GM21447 (cell line): ENCODE measurements around the gene PTCD2.

Source experiments
- ATAC-seq: cut with Tn5 transposase; IDR thresholded peaks from one replicate; pipeline ENCODE4 v1.9.1; 2021; ENCODE audit not compliant: unreplicated experiment

PTCD2 gene

DNA sequence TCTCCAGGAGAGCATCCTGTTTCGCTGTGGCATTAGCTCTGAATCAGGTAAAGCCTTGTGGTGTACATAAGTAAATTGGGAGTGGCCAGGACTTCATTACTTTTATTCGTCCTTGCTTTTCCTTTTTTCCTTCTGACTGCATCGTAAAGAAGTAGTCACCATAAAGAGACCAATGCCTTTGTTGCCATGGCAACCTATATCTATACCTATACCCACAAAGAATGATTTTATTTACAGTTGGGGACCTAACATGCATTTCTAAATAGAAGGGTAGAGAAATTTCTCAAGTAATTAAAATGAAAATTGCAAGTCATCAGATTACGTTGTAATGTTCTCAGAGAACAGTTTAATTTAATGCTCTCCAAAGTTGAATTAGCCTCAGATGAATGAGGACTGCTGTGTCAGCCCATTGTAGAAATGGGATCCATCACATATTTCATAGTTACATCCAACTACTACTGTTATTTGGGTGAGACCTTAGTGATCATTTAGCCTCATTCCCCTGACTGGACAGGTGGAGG lies 18.6 kb downstream of the PTCD2 start:
- no peak for ATAC-seq

DNA sequence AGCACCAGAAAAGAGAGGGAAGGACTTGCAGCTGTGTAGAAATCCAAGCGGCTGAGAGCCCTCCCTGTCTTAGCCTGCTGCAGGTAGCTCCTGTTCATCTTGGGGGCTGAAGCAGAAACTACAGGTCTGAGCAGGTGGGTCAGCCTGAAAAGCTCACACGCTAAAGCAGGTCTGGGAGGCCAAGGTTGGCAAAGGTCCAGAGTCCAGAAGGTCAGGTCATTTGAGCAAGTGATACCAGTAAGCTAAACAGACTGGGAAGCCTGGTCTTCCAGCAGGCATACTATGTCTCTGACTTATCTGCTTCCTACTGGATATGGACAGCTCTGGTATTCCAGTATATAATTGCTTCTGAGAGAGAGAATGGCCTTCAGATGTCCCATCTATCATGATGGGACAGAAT lies 26.2 kb downstream of the PTCD2 start:
- ATAC-seq, result no peak

DNA sequence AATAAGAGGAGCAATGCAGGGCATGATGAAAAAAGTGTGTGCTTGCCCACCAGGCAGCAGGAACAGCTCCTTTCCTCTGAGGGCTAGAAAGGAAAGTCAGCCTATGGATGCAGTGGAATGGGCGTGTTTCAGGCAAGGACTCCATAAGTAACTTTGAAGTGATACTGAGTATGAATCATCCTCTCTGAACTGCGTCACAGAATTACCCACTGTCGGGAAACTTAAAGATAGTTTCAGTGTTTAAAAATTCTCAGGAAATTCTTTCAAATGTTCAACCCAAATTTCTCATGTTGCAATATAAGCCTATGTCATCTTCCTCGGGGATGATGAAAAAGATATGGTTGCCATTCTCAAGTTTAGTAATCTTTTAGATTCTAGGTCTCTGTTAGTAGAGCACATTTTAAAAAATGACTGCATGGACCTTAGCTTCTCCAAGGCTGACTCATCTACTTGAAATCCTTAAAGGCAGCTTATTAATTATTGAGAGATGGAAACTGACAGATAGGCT lies 27.7 kb downstream of the PTCD2 start:
- ATAC-seq, result no peak

DNA sequence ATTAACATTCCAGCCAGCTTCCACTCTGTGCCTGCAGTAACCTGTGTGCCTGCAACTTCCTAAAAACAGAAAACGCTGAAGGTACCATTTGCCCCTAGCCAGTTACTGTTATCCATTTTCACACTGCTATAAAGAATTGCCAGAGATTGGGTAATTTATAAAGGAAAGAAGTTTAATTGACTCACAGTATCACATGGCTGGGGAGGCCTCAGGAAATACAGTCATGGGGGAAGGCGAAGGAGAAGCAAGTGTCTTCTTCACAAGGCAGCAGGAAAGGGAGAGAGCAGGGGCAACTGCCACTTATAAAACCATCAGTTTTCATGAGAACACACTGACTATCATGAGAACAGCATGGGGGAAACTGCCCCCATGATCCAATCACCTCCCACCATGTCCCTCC lies 31.2 kb downstream of the PTCD2 start:
- no peak for ATAC-seq

DNA sequence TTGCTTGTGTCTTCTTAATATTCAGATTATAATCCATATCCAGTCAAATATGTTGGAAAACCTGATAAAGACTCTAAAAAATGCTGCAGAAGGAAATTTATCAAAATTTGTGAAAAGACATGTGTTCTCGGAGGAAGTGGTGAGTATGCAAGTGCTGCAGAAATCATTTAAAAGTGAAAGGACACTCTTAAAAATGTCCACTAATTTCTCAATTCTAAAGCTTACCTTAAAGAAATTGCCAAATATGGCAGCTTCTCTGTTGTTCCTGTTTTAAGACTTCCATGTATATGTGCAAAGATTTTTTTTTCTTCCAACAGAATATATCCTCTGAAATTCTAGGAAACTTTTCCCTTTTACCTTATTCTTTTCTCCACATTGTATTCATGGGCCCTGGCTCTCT lies 32.4 kb downstream of the PTCD2 start:
- no peak for ATAC-seq

DNA sequence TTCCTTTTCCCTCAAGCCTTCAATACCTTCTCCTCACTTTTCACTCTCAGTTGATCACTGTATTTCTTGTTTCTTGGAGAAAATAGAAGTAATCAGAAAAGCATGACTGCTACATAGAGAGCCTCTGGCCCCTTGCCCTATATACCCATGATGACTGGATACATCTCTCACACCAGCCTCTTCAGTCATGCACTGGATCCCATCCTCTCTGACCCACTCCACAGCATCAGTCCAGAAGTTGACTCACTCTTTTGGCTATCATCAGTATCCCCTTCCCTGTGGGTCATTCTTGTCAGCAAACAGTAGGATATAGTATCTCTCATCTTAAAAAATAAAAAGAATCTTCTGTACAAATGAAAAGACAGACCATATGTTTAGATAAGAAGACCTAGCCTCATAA lies 32.9 kb downstream of the PTCD2 start:
- ATAC-seq, result no peak

DNA sequence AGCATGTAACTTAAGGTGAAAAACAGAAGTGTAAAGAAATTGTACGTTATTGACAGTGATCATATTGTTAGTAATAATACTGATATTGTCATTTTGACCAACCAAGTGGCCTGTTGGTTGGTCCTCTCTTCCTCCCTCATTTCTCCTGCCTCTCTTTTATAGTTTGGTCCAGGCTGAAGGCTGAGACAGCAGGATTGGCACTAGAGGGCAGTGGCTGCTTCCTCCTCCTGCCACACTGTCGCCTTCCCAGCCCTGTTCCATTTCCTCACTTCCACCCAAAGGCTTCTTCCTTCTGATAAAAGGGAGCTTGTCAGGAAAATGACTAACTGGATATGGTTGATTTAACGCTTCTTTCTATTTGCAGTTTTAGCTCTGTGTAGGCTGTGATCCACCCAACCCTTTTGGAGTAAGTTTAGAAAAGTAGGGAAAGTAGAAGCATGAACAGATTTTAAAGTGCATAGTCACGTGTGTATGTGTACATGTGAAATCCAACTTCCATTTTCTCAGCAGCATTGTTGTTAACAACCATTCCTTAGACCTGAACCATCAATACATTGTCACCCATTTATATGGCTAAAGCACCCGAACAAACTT lies 35.6 kb downstream of the PTCD2 start:
- ATAC-seq, result no peak

DNA sequence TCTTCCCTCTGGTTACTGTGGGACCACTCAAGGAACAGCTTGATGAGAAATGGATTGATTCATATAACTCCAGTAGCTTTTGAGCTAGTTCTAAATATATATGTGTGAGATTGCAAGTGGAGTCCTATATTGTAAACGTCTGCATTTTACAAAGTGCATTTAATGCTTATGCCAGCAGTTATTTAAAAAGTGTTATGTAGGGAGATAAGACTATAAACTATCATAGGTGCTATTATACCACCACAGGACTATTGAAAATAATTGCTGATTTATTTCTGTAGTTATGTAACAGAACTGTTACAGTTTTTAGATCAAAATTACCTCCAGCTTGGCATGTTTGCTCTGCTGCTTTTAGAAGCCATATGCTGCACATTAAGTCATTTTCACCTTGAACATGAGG lies 36.2 kb downstream of the PTCD2 start:
- no peak for ATAC-seq

DNA sequence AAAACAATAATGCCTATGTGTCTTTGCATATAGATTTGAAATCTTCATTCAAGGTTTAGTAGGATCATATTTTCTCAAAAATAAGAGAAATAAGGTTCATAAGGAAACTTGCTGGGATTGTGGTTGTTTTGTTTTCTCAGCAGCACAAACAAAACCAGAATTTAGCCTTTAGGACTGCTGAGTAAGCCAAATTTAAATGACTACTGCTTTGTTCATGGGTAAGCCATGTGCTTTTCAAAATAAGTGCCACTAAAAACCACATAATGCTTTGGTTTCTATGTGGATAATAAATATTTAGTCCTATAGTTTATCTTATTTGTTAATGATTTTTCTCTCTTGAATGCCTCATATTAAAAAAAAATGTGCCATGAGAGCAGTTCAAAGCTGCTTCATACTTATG lies 38.8 kb downstream of the PTCD2 start:
- ATAC-seq, result no peak

DNA sequence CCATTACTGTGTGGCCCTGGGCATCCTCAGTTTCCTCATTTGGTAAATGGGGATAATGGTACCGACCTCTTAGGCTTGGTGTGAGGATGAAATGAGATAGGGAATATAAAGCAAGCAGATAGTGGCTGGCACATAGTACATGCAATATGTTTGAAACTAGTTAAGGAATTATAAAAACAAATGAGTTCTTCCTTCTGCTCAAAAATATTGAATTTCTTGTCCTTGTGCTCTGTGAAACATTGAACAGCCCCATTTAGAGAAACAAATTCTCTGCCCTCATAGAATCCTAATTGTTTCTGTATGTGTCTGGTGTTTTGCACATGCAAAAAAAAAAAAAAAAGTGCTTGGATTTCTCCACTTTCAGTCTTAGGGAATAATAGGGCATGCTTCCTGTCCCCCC lies 39.7 kb downstream of the PTCD2 start:
- ATAC-seq, result no peak

DNA sequence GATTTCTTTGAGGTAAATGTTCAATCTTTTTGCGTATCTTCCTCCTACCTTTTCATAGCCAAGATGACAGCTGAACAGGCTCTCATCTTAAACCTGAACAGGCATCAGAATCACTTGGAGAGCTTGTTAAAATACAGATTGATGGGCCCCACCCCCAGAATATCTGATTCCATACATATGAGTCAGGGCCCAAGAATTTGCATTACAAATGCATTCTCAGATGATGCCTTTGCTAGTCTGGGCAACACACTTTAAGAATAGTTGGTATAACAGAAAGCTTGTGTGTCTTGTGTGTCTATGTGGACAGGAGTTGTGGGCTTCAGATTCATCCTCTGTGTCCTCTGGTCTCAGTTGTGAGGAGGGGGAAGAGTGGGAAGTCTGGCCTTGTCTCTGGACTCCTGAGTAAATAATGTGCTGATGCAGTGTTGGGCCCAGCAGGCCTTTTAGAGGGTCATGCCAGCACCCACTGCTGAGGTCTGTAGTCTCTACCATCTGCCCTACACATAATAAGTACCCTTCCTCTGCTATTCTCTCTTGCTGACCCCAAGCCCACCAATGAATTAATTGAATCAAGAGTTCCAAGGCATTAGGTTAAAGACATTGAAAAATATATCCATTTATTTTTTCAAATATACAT lies 43.1 kb downstream of the PTCD2 start:
- ATAC-seq, result no peak

DNA sequence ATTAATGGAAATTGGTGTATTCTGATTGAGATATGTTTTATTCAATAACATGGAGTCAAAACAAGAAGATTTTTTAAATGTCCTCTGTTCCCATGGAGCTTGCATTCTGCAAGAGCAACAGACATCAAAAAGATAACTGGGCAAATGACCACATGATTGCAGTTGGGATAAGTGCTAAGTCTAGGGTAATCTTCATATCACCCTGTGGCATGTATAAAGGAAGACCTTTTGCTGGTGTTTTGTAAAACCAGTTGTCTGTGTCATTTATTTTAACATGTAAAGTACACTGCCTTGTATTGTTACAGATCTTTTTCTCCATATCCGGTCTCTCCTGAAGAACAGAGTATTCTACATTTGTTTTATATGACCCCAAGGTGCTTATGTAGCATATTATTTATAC lies 44.0 kb downstream of the PTCD2 start:
- ATAC-seq, result no peak

DNA sequence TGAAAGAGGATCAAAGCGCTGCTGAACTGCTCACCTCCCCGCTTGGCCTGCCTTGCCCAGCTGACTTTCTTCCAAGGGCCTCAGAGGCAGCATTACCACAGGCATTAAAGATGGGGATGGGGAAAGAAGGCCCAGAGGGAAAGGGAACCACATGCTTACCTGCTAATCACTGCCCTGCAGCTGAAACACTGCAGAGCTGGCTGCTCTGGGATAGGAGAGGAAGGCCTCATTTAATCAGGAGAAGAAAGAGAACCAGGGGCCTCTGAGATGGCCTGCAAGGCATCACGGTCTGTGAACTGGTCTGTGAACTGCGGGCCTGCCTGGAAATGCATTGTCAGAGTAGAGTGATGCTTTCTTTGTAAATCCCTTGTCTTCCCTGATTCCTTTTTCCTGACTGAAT lies 44.8 kb downstream of the PTCD2 start:
- no peak for ATAC-seq

DNA sequence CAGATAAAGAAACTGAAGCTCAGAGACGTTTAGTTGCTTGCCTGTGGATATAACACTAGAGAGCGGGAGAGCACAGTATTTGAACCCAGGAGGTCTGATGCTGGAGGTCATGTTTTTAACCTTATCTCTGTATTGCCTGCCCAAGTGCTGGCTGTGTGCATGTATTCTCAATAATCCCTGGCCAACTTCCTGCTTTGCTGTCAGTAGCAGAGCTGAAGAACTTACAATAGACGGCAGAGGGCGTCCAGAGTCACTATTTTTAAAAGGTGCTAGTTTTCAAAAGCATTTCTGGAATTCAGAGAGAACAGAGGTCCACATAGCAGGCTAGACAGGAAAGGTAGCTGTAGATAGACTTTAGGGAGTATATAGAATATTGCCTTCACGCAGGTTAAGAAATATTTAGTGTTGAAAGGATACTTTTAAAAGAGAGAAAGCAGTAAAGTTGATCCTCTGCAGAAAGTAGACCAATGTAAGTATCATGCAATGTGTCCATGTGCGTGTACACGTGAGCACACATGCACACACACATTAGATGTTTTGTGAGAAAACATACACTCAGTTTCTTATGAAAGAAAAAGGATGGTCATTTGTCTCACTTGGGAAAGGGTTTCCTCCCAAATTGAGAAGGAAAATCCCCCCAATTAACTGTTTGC lies 46.3 kb downstream of the PTCD2 start:
- ATAC-seq, result peak; percentile 72

DNA sequence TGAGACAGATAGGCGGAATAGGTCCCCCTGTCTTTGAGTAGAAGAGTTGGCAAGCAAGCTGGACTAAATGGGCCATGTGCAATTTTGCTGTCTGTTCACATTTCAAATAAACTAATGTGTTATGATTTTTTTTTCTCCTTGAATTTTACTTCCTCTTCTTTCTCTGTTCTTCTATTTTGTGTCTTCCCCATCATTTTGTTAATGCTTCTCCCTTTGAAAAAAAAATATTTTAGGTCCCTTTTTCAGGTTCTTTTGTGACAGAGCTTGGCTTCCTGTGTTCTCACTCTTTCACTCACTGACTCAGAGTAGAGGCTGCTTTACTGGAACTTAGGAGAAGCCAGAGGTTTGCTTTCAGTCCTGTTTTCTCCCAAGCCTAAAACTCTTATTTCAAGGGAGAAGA lies 48.1 kb downstream of the PTCD2 start:
- no peak for ATAC-seq

DNA sequence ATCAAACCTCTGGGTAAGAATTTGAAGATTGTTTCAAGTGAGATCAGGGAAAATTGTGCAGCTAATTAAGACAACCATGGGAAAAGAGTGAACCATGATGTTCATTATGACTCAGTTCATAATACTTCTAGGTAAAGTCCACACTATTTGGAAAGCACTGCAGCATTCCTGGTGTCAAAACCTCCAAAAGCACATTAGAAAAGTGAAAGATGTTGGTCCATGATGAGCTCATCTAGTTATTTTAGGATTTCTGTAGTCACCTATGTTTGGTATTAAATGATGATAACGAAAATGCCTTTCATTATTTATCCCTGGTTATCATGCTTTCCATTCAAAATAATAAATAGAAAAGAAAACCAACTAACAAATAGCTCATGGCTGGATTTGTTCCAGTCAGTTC lies 49.1 kb downstream of the PTCD2 start:
- ATAC-seq, result no peak

DNA sequence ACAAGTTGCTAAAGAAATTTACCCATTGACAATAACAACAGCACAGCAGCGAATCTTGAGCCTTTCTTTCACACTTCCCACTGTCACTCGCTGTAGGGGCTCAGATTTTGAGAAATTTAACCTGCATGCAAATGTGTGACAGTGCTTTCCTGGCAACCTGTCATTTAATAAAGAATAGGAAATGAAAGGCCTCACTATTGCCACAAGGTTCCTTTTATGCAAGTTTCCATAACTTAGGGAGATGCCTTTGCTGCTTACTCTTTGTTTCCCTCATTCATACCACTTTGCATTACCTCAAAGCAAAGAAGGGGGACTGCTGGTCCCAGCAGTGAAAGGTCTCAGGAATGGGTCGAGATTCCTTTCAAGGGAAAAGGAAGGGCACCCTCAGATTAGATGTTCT lies 49.5 kb downstream of the PTCD2 start:
- no peak for ATAC-seq

DNA sequence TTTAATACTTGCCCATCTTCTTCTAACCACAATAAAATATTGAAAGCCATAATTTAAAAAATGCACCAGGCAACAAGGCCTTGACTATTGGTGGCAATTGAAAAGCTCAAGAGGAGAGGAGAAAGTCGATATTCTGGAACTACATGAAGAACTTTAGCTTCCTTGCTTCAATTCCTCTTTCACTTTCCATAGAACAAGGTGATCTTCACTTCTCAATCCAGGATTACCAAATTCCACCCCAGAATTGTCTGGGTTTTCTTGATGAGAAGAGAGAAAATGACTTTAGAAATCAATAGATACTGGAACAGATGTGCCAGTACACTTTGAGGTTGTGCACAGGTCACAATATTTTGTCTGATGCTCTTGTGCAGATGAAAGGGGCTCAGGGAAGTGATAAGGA lies 52.2 kb downstream of the PTCD2 start:
- no peak for ATAC-seq

DNA sequence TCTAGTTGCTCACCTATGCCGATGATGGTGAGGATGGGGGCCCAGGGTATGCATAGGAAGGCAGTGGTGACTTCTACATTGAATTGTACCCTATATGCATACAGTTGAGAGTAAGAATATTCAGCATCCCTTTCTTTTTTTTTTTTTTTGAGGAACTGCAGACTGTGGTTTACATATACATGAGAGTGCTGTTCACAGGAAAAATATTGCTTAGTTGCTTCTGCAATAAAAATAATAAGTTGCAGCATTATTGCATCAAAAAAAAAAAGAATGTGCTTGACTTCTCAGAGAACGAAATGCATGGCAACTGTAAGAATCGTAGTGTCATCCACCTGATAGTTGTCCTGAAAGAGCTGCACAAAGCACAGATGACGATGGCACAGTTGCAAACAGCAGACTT lies 52.8 kb downstream of the PTCD2 start:
- no peak for ATAC-seq

DNA sequence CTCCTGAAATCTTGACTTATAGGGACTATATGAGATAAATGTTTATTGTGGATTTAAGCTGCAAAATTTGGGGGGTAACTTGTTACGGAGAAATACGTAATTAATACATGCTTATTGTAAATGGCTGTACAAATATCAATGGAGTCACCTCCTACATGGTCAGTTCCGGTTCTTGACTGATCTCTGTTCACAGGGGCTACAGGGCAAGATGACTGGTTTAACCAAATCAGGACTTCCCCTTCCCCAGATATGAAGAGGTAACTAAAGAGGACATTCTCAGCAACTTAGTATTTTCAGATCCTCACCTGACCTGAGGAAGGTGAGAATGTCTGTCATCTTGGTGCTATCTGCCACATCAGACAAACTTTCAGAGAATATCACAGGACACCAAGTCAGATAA lies 54.7 kb downstream of the PTCD2 start:
- ATAC-seq, result no peak

DNA sequence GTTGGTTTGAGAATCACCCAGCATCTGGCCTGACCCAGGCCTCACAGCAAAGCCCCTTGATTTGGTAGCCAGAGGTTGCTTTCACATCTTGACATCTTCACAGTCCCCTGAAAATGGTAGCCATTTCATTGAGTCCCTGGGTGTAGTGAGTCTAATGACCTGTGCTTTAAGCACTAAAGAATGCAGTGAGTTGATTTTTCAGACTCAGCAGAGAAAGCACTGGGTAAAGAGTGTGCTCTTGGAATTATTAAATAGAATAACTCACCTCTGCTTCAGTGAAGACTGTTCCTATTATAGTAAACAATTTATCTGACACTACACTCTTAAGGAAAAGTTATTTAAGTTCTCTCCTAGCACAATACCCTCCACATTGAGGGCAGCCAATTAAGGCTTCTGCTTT lies 56.2 kb downstream of the PTCD2 start:
- no peak for ATAC-seq

DNA sequence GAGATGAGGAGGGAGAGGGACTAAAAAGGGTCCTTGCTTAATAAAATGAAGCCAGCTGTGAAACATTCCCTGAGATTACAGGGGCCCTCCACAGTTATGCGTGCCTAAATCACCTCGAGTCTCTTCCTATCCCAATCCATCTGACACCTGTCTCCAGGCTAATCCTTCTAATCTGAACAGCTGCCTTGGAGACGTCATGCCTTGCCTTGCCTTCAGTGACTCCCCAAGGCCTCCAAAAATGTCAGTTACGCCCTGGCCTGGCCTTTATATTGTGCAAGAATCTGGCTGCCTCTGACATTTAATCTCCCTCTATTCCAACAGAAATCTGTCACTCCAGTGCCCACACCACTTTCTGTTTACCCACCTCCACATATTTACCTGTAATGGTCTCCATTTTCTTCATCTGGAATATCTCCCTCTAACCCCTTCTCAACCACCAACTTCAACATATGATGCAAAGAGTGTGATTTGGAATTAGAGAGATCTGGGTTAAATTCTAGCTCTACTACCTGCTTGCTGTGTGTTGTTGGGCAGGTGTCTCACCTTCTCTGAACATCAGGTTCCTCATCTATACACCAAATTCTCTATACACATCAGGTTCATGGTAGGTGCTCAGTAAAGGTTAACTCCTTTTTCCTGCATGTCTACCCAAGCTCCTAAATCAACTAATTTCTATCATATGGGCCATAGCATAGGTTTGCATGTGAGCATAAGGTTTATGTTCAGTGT lies 57.9 kb downstream of the PTCD2 start:
- no peak for ATAC-seq
